Measurements from ENCODE around the gene ATP2B2.

- no peak for TF ChIP-seq CTCF (IDR thresholded peaks at IDR 0.05)
- TF ChIP-seq EZH2 (IDR thresholded peaks at IDR 0.05), result no peak
- TF ChIP-seq EZH2phosphoT487 (IDR thresholded peaks at IDR 0.05), result no peak
Observed at GRCh38 chr3:10310578-10310977, 194.8 kb downstream of the ATP2B2 start.
